ENCODE results near the gene C10orf71. TPM values are rescaled to one million over a fixed set of nuclear protein-coding genes. Genes with fewer than 3 reads are reported as not detected.

C10orf71 gene
- total and polyA plus RNA-seq, 2 donors (not counting 1 experiment from before 2014, with no cell fraction given), result not detected

- intact Hi-C loops (cut with micrococcal nuclease), result no loop called here
- no peak for DNase-seq
- 75% methylated on average over 3 of the region's 5 CpGs for WGBS (ENCODE audit: insufficient coverage)
- H3K4me2 ChIP-seq (replicated peaks; ENCODE audit: low read depth, low read length, poor library complexity, severe bottlenecking), result no peak overlapping the region
- Mint-ChIP-seq H3K27ac (no peak overlapping the region), H3K4me3 (no peak overlapping the region), H3K4me1 (peaks cover 13% of the 10 kb centered on the region), H3K9me3 (ENCODE audit: insufficient read depth) (no peaks in the 10 kb centered on the region), H3K27me3 (peaks cover 14% of the 10 kb centered on the region)
- TF ChIP-seq CTCF (IDR thresholded peaks at IDR 0.05), result no peak
- TF ChIP-seq EZH2 (IDR thresholded peaks at IDR 0.05; ENCODE audit: borderline replicate concordance, insufficient read depth, low read depth, low read length, poor library complexity, severe bottlenecking), result no peak
- H3K36me3 ChIP-seq (replicated peaks in 1 of 2; ENCODE audit: control extremely low read depth in 1 of 2, control insufficient read depth in 1 of 2, extremely low read depth in 1 of 2, insufficient read depth in 2 of 2, low read length in 1 of 2), result no peaks in the 10 kb centered on the region
- H3K27ac ChIP-seq (ENCODE audit: low read length in 2 of 2), result no peak overlapping the region
- H3K27me3 ChIP-seq (replicated peaks in 1 of 4; ENCODE audit: control extremely low read depth in 1 of 4, control insufficient read depth in 3 of 4, insufficient read depth in 4 of 4, low read length in 3 of 4), result no peaks in the 10 kb centered on the region
- no peak overlapping the region for H3K4me3 ChIP-seq (ENCODE audit: control extremely low read depth in 1 of 5, extremely low read depth in 1 of 5, insufficient read depth in 1 of 5, low read depth in 2 of 5, low read length in 4 of 5)
- POLR2A ChIA-PET, result no interaction called here
- no peak overlapping the region for H3K9ac ChIP-seq (ENCODE audit: low read length)
- CTCF ChIA-PET, result interaction anchor here (1.2 kb wide), 1 partner anchor 9 kb away, joined by 3 read pairs; no protein-coding TSS in a partner anchor
- no peaks in the 10 kb centered on the region for H3K79me2 ChIP-seq (ENCODE audit: control insufficient read depth, insufficient read depth, low read length)
- H4K20me1 ChIP-seq (ENCODE audit: control insufficient read depth, insufficient read depth, low read length, poor library complexity, severe bottlenecking), result no peaks in the 10 kb centered on the region
- ATAC-seq (ENCODE audit: low read depth), result no peak
- H3K4me1 ChIP-seq (ENCODE audit: control insufficient read depth in 2 of 2, insufficient read depth in 2 of 2, low read length in 2 of 2), result peaks cover 10 to 17% of the 10 kb centered on the region in 2 donors
- H3K9me3 ChIP-seq (ENCODE audit: control extremely low read depth in 1 of 3, control insufficient read depth in 2 of 3, insufficient read depth in 1 of 3, low read length in 2 of 3), result peaks cover 0 to 4% (median 0%) of the 10 kb centered on the region in 3 donors
- H2AFZ ChIP-seq (ENCODE audit: insufficient read depth, low read depth, low read length, poor library complexity, severe bottlenecking), result no peak overlapping the region
These were observed 4.2 kb upstream of the C10orf71 start for GRCh38 chr10:49294731-49295130.

- DNase-seq (no peak), ATAC-seq (ENCODE audit: low read depth) (no peak)
- no peak overlapping the region for H3K9ac ChIP-seq (ENCODE audit: low read length)
- H4K20me1 ChIP-seq (ENCODE audit: control insufficient read depth, insufficient read depth, low read length, poor library complexity, severe bottlenecking), result no peaks in the 10 kb centered on the region
- H3K4me1 Mint-ChIP-seq, result peaks cover 19% of the 10 kb centered on the region
- H3K9me3 ChIP-seq (ENCODE audit: control extremely low read depth in 1 of 3, control insufficient read depth in 2 of 3, insufficient read depth in 1 of 3, low read length in 2 of 3), result peaks cover 0 to 4% (median 0%) of the 10 kb centered on the region in 3 donors
- no peak overlapping the region for H3K4me3 Mint-ChIP-seq
- H3K27me3 Mint-ChIP-seq, result peaks cover 14% of the 10 kb centered on the region
- no peak overlapping the region for H2AFZ ChIP-seq (ENCODE audit: insufficient read depth, low read depth, low read length, poor library complexity, severe bottlenecking)
- H3K27ac ChIP-seq (ENCODE audit: low read length in 2 of 2), result no peak overlapping the region
- intact Hi-C loops (cut with micrococcal nuclease), result no loop called here
- H3K4me2 ChIP-seq (replicated peaks; ENCODE audit: low read depth, low read length, poor library complexity, severe bottlenecking), result no peak overlapping the region
- H3K79me2 ChIP-seq (ENCODE audit: control insufficient read depth, insufficient read depth, low read length), result no peaks in the 10 kb centered on the region
- H3K36me3 ChIP-seq (replicated peaks in 1 of 2; ENCODE audit: control extremely low read depth in 1 of 2, control insufficient read depth in 1 of 2, extremely low read depth in 1 of 2, insufficient read depth in 2 of 2, low read length in 1 of 2), result no peaks in the 10 kb centered on the region
- POLR2A ChIA-PET, result no interaction called here
- no peaks in the 10 kb centered on the region for H3K9me3 Mint-ChIP-seq (ENCODE audit: insufficient read depth)
- no peaks in the 10 kb centered on the region for H3K27me3 ChIP-seq (replicated peaks in 1 of 4; ENCODE audit: control extremely low read depth in 1 of 4, control insufficient read depth in 3 of 4, insufficient read depth in 4 of 4, low read length in 3 of 4)
- TF ChIP-seq CTCF (IDR thresholded peaks at IDR 0.05) (no peak), EZH2 (IDR thresholded peaks at IDR 0.05; ENCODE audit: borderline replicate concordance, insufficient read depth, low read depth, low read length, poor library complexity, severe bottlenecking) (no peak)
- H3K27ac Mint-ChIP-seq, result no peak overlapping the region
- peaks cover 16 to 23% of the 10 kb centered on the region in 2 donors for H3K4me1 ChIP-seq (ENCODE audit: control insufficient read depth in 2 of 2, insufficient read depth in 2 of 2, low read length in 2 of 2)
- CTCF ChIA-PET, result interaction anchor here (1.2 kb wide), 1 partner anchor 8 kb away, joined by 3 read pairs; no protein-coding TSS in a partner anchor
- no peak overlapping the region for H3K4me3 ChIP-seq (ENCODE audit: control extremely low read depth in 1 of 5, extremely low read depth in 1 of 5, insufficient read depth in 1 of 5, low read depth in 2 of 5, low read length in 4 of 5)
- 83% methylated on average over 2 of the region's 3 CpGs for WGBS (ENCODE audit: insufficient coverage)
These were observed 3.7 kb upstream of the C10orf71 start for GRCh38 chr10:49295297-49295696.
